HepG2 (cell line): ENCODE results near the gene HDLBP. TPM values are rescaled to one million over a fixed set of nuclear protein-coding genes. Genes with fewer than 3 reads are reported as not detected.
A peak's percentile ranks its signal among the peaks of the same experiment; 100 is the strongest.

ENCODE experiments used
- ATAC-seq: fragments of 200-7000 bp; cut with Tn5 transposase; 3 replicates; pipeline ENCODE4 v1.9.1; 2020; ENCODE audit warnings: mild to moderate bottlenecking, moderate library complexity
- BruUV-seq: library from RNA; stranded (reverse); fragments of 400-500 nt; replicated peaks from 2 replicates; lab custom pipeline; 2021; lab: Mats Ljungman, UMichigan
- CTCF ChIA-PET: fragments of 300-600 bp; formaldehyde crosslinking; extraction: SDS; loops from one replicate; lab custom pipeline; 2021; ENCODE audit warnings: low total read pairs, inconsistent platforms, low intra/inter-chr PET ratio; lab: Yijun Ruan, JAX
- POLR2A ChIA-PET: fragments of 350-600 bp; sonication (Branson Sonifier 250); formaldehyde crosslinking; loops from one replicate; lab custom pipeline; 2020; ENCODE audit warnings: antibody characterized with exemption, inconsistent platforms; lab: Yijun Ruan, JAX
- DNase-seq: peaks from one replicate; pipeline ENCODE4 v3.0.0-alpha.2; 2015; ENCODE audit warnings: low spot score
- FAIRE-seq: peaks from 3 replicates; lab custom pipeline; 2011; peaks lifted over from hg19 to GRCh38; lab: Jason Lieb, UNC
- H2AFZ ChIP-seq: one replicate; pipeline ENCODE4 v1.6.1; 2011; ENCODE audit warnings: low read length, inconsistent platforms
- H3K27ac ChIP-seq: fragments of 300-600 bp; 3 replicates; pipeline ENCODE4 v1.8.0; 2011; ENCODE audit warnings: mixed run types, mild to moderate bottlenecking, mixed read lengths, low read length, inconsistent platforms; ENCODE audit not compliant: insufficient read depth; ENCODE audit errors: extremely low read length
- H3K27me3 ChIP-seq, 2 experiments: fragments of 200-600 bp in 1 of 2; 2 replicates in 1 of 2; 3 replicates in 1 of 2; pipeline versions ENCODE4 v1.6.0 to v1.8.0; 2011; ENCODE audit warnings: low read length in 2 of 2, mild to moderate bottlenecking in 2 of 2, moderate library complexity in 2 of 2, inconsistent platforms in 1 of 2; ENCODE audit not compliant: insufficient read depth in 2 of 2, control insufficient read depth in 1 of 2
- H3K36me3 ChIP-seq, 2 experiments: fragments of 200-600 bp in 1 of 2; replicated peaks in 1 of 2; 2 replicates in 1 of 2; 3 replicates in 1 of 2; pipeline versions ENCODE4 v1.5.1 to v1.8.0; 2011; ENCODE audit warnings: low read length in 2 of 2, inconsistent platforms in 1 of 2; ENCODE audit not compliant: insufficient read depth in 2 of 2, control insufficient read depth in 1 of 2
- H3K4me1 ChIP-seq: 2 replicates; pipeline ENCODE4 v1.5.1; 2012; ENCODE audit warnings: low read length, inconsistent platforms; ENCODE audit not compliant: insufficient read depth
- H3K4me2 ChIP-seq: 2 replicates; pipeline ENCODE4 v1.6.0; 2011; ENCODE audit warnings: low read depth, low read length, inconsistent platforms
- H3K4me3 ChIP-seq, 3 experiments: fragments of 200-600 bp in 1 of 3; sonication (generic), shearing (Covaris generic) in 1 of 3; replicated peaks in 1 of 3; 2 replicates each; pipeline ENCODE4 v1.5.1; 2011 to 2016; ENCODE audit warnings: low read length in 3 of 3, inconsistent platforms in 2 of 3, low read depth in 2 of 3, mild to moderate bottlenecking in 2 of 3, control low read depth in 1 of 3, mixed read lengths in 1 of 3; ENCODE audit not compliant: insufficient read depth in 1 of 3
- H3K79me2 ChIP-seq: one replicate; pipeline ENCODE4 v1.6.1; 2011; ENCODE audit warnings: low read length, inconsistent platforms; ENCODE audit not compliant: insufficient read depth
- H3K9ac ChIP-seq: 2 replicates; pipeline ENCODE4 v1.6.0; 2011; ENCODE audit warnings: mild to moderate bottlenecking, low read depth, low read length, inconsistent platforms; ENCODE audit not compliant: insufficient read depth
- H3K9me3 ChIP-seq: 2 replicates; pipeline ENCODE4 v1.5.1; 2012; ENCODE audit warnings: mild to moderate bottlenecking, low read length
- H4K20me1 ChIP-seq: 2 replicates; pipeline ENCODE4 v1.6.0; 2011; ENCODE audit warnings: inconsistent platforms, mild to moderate bottlenecking, low read length, moderate library complexity; ENCODE audit not compliant: insufficient read depth
- ATM ChIP-seq: fragments of 450-650 bp; IDR thresholded peaks from 2 replicates; pipeline ENCODE4 v1.7.1; 2017; ENCODE audit warnings: mild to moderate bottlenecking, borderline replicate concordance
- BRCA1 ChIP-seq: sonication (generic); formaldehyde crosslinking; IDR thresholded peaks from 2 replicates; pipeline ENCODE4 v1.4.0; 2020; ENCODE audit warnings: missing genetic modification reagents
- FLYWCH1 ChIP-seq: sonication (generic); formaldehyde crosslinking; IDR thresholded peaks from 2 replicates; pipeline ENCODE4 v1.8.1; 2023; ENCODE audit warnings: mild to moderate bottlenecking, missing genetic modification reagents
- FOSL1 ChIP-seq: sonication (generic); formaldehyde crosslinking; IDR thresholded peaks from 2 replicates; pipeline ENCODE4 v1.9.0; 2021; ENCODE audit warnings: missing genetic modification reagents, borderline replicate concordance
- JUNB ChIP-seq: sonication (generic); formaldehyde crosslinking; IDR thresholded peaks from 2 replicates; pipeline ENCODE4 v1.8.0; 2022; ENCODE audit warnings: missing genetic modification reagents, mild to moderate bottlenecking, borderline replicate concordance
- MAFG ChIP-seq: sonication (generic); formaldehyde crosslinking; IDR thresholded peaks from 2 replicates; pipeline ENCODE4 v1.5.1; 2020; ENCODE audit warnings: mild to moderate bottlenecking, missing genetic modification reagents
- MEIS2 ChIP-seq: sonication (generic); formaldehyde crosslinking; IDR thresholded peaks from 2 replicates; pipeline ENCODE4 v1.9.0; 2021; ENCODE audit warnings: mild to moderate bottlenecking, missing genetic modification reagents
- RBAK ChIP-seq: sonication (generic); formaldehyde crosslinking; IDR thresholded peaks from 2 replicates; pipeline ENCODE4 v1.5.1; 2020; ENCODE audit warnings: mild to moderate bottlenecking, missing genetic modification reagents
- XRCC5 ChIP-seq: fragments of 200-400 bp; formaldehyde crosslinking; optimal IDR thresholded peaks from 2 replicates; pipeline ENCODE3; 2017; ENCODE audit warnings: mild to moderate bottlenecking, low read length
- ZNF205 ChIP-seq: IDR thresholded peaks from 2 replicates; pipeline ENCODE4 v1.6.1; 2018; ENCODE audit warnings: missing biosample characterization, missing genetic modification reagents
- ZNF619 ChIP-seq: sonication (generic); formaldehyde crosslinking; IDR thresholded peaks from 2 replicates; pipeline ENCODE4 v1.4.0; 2020; ENCODE audit warnings: mild to moderate bottlenecking, missing genetic modification reagents
- WGBS: methylation state at CpG from one replicate; pipeline ENCODE4 v1.1.6; 2017; ENCODE audit warnings: low lambda C conversion rate; 5-methylcytosine and 5-hydroxymethylcytosine counted together
- in situ Hi-C: cut with HindIII; loops from 2 replicates; pipeline ENCODE4 v1.10.0; 2017; ENCODE audit warnings: low pct_unique_long_range_greater_than_20kb; ENCODE audit not compliant: extremely low pct_ligation_motif_present
- intact Hi-C: fragments of 100-400 bp; cut with micrococcal nuclease; formaldehyde crosslinking; loops from one replicate; pipeline ENCODE4 v1.10.0; 2022; ENCODE audit not compliant: unreplicated experiment
- polyA plus RNA-seq, 8 experiments: library from polyadenylated mRNA; depleted of rRNA in 3 of 8; stranded (reverse) in 7 of 8; unstranded in 1 of 8; fragments of >200 nt; fragmentation: Illumina TruSeq in 4 of 8; extraction: Trizol in 4 of 8; gene quantifications; 2 replicates each; pipeline versions ENCODE4 v1.2.1 to v1.2.3, GENCODE V29; 2011 to 2016; ENCODE audit warnings: low read depth in 4 of 8, missing spikeins in 1 of 8, mixed read lengths in 1 of 8; ENCODE audit not compliant: insufficient read depth in 1 of 8
- total RNA-seq, 5 experiments: library from RNA; depleted of rRNA; stranded (reverse); fragments of >200 nt; fragmentation: Illumina TruSeq; extraction: Trizol; gene quantifications; 2 replicates each; pipeline ENCODE4 v1.2.3, GENCODE V29; 2016; ENCODE audit warnings: low read depth in 1 of 5
- TF ChIP-seq, protein P1 (sequence below): sonication (generic); formaldehyde crosslinking; IDR thresholded peaks from 2 replicates; pipeline ENCODE4 v1.4.0; 2020; ENCODE audit warnings: mild to moderate bottlenecking, missing genetic modification reagents, borderline replicate concordance
- TF ChIP-seq, protein P2 (sequence below): IDR thresholded peaks from 2 replicates; pipeline ENCODE4 v1.6.1; 2012; ENCODE audit warnings: inconsistent platforms
- TF ChIP-seq, protein P3 (sequence below): sonication (generic); formaldehyde crosslinking; IDR thresholded peaks from 2 replicates; pipeline ENCODE4 v1.8.1; 2023; ENCODE audit warnings: mild to moderate bottlenecking, missing genetic modification reagents
- TF ChIP-seq, protein P4 (sequence below): sonication (generic); formaldehyde crosslinking; IDR thresholded peaks from 2 replicates; pipeline ENCODE4 v1.4.0; 2020; ENCODE audit warnings: mild to moderate bottlenecking, missing genetic modification reagents
- TF ChIP-seq, protein P5 (sequence below), 2 experiments: IDR thresholded peaks; 2 replicates each; pipeline ENCODE4 v1.6.1; 2011 to 2012; ENCODE audit warnings: low read length in 2 of 2, borderline replicate concordance in 1 of 2, low read depth in 1 of 2, mild to moderate bottlenecking in 1 of 2, moderate library complexity in 1 of 2

The HDLBP gene
- total and polyA plus RNA-seq, 2 of the 13 experiments (the other 11 are each of a cell fraction or from before 2014, with no cell fraction given): 464 to 707 TPM

DNA sequence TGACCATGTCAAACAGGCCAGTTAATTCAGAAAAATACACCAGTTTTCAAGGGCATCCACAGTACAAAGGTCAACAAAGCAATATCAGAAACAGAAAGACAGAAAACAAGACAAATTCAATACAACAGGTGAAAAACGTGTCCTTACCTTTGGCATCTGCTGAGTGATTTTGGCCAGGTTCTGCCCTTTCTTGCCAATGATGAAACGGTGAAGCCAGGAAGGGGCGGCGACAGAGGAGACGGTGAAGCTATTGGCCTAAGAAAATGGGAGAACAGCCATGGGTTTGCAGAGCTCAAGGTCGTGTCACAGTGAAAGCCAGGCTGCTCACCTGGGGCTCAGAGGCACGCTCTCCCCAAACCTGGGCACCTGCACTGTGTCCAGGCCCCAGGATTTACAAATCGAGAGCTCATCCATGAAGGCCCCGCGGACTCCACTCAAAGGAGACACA is 60.5 kb downstream of the HDLBP start:
- Histone ChIP-seq H3K9me3 (no peaks in the 10 kb centered on the region), H2AFZ (no peak overlapping the region), H4K20me1 (peaks cover 52% of the 10 kb centered on the region), H3K27me3 (no peaks in the 10 kb centered on the region), H3K4me3 (no peak overlapping the region), H3K36me3 (peaks cover 67 to 95% of the 10 kb centered on the region in 2 experiments), H3K4me1 (peaks cover 26% of the 10 kb centered on the region), H3K9ac (no peak overlapping the region), H3K27ac (peak overlapping the region; percentile 26), H3K79me2 (peaks cover 27% of the 10 kb centered on the region), H3K4me2 (no peak overlapping the region)
- ChIA-PET POLR2A (interaction anchor here (1.2 kb wide), 2 partner anchors 12 to 60 kb away, joined by 3 to 4 read pairs; partner anchors contain the start of genes HDLBP and SEPTIN2), CTCF (no interaction called here)
- peak; percentile 51 for FAIRE-seq
- BruUV-seq: no TSS peak
- intact Hi-C loops: no loop called here
- WGBS: 93% methylated on average over 10 of the region's 10 CpGs
- no peak for DNase-seq
- ATAC-seq: peak; percentile 21
- in situ Hi-C loops: no loop called here
- TF ChIP-seq, protein P1, sequence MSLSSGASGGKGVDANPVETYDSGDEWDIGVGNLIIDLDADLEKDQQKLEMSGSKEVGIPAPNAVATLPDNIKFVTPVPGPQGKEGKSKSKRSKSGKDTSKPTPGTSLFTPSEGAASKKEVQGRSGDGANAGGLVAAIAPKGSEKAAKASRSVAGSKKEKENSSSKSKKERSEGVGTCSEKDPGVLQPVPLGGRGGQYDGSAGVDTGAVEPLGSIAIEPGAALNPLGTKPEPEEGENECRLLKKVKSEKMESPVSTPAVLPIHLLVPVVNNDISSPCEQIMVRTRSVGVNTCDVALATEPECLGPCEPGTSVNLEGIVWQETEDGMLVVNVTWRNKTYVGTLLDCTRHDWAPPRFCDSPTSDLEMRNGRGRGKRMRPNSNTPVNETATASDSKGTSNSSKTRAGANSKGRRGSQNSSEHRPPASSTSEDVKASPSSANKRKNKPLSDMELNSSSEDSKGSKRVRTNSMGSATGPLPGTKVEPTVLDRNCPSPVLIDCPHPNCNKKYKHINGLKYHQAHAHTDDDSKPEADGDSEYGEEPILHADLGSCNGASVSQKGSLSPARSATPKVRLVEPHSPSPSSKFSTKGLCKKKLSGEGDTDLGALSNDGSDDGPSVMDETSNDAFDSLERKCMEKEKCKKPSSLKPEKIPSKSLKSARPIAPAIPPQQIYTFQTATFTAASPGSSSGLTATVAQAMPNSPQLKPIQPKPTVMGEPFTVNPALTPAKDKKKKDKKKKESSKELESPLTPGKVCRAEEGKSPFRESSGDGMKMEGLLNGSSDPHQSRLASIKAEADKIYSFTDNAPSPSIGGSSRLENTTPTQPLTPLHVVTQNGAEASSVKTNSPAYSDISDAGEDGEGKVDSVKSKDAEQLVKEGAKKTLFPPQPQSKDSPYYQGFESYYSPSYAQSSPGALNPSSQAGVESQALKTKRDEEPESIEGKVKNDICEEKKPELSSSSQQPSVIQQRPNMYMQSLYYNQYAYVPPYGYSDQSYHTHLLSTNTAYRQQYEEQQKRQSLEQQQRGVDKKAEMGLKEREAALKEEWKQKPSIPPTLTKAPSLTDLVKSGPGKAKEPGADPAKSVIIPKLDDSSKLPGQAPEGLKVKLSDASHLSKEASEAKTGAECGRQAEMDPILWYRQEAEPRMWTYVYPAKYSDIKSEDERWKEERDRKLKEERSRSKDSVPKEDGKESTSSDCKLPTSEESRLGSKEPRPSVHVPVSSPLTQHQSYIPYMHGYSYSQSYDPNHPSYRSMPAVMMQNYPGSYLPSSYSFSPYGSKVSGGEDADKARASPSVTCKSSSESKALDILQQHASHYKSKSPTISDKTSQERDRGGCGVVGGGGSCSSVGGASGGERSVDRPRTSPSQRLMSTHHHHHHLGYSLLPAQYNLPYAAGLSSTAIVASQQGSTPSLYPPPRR (CRISPR knock-in tag): no peak
- no peak for TF ChIP-seq BRCA1 (CRISPR knock-in tag)
- TF ChIP-seq FLYWCH1: no peak
- TF ChIP-seq, protein P2, sequence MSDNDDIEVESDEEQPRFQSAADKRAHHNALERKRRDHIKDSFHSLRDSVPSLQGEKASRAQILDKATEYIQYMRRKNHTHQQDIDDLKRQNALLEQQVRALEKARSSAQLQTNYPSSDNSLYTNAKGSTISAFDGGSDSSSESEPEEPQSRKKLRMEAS: no peak
- no peak for TF ChIP-seq RBAK (CRISPR knock-in tag)
- TF ChIP-seq XRCC5: no peak
- TF ChIP-seq FOSL1 (CRISPR knock-in tag): no peak
- TF ChIP-seq MEIS2 (CRISPR knock-in tag): no peak
- TF ChIP-seq, protein P3, sequence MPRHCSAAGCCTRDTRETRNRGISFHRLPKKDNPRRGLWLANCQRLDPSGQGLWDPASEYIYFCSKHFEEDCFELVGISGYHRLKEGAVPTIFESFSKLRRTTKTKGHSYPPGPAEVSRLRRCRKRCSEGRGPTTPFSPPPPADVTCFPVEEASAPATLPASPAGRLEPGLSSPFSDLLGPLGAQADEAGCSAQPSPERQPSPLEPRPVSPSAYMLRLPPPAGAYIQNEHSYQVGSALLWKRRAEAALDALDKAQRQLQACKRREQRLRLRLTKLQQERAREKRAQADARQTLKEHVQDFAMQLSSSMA (CRISPR knock-in tag): no peak
- TF ChIP-seq, protein P4, sequence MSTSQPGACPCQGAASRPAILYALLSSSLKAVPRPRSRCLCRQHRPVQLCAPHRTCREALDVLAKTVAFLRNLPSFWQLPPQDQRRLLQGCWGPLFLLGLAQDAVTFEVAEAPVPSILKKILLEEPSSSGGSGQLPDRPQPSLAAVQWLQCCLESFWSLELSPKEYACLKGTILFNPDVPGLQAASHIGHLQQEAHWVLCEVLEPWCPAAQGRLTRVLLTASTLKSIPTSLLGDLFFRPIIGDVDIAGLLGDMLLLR (CRISPR knock-in tag): no peak
- TF ChIP-seq ZNF205 (CRISPR knock-in tag): no peak
- no peak for TF ChIP-seq ZNF619 (CRISPR knock-in tag)
- TF ChIP-seq MAFG (CRISPR knock-in tag): no peak
- no peak for TF ChIP-seq ATM
- TF ChIP-seq, protein P5, sequence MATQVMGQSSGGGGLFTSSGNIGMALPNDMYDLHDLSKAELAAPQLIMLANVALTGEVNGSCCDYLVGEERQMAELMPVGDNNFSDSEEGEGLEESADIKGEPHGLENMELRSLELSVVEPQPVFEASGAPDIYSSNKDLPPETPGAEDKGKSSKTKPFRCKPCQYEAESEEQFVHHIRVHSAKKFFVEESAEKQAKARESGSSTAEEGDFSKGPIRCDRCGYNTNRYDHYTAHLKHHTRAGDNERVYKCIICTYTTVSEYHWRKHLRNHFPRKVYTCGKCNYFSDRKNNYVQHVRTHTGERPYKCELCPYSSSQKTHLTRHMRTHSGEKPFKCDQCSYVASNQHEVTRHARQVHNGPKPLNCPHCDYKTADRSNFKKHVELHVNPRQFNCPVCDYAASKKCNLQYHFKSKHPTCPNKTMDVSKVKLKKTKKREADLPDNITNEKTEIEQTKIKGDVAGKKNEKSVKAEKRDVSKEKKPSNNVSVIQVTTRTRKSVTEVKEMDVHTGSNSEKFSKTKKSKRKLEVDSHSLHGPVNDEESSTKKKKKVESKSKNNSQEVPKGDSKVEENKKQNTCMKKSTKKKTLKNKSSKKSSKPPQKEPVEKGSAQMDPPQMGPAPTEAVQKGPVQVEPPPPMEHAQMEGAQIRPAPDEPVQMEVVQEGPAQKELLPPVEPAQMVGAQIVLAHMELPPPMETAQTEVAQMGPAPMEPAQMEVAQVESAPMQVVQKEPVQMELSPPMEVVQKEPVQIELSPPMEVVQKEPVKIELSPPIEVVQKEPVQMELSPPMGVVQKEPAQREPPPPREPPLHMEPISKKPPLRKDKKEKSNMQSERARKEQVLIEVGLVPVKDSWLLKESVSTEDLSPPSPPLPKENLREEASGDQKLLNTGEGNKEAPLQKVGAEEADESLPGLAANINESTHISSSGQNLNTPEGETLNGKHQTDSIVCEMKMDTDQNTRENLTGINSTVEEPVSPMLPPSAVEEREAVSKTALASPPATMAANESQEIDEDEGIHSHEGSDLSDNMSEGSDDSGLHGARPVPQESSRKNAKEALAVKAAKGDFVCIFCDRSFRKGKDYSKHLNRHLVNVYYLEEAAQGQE (IDR thresholded peaks at IDR 0.05; ENCODE audit: borderline replicate concordance in 1 of 2, low read depth in 1 of 2, low read length in 2 of 2): no peak
- no peak for TF ChIP-seq JUNB (CRISPR knock-in tag)
